ENCODE results near the gene BCAS3.

The BCAS3 gene

DNA sequence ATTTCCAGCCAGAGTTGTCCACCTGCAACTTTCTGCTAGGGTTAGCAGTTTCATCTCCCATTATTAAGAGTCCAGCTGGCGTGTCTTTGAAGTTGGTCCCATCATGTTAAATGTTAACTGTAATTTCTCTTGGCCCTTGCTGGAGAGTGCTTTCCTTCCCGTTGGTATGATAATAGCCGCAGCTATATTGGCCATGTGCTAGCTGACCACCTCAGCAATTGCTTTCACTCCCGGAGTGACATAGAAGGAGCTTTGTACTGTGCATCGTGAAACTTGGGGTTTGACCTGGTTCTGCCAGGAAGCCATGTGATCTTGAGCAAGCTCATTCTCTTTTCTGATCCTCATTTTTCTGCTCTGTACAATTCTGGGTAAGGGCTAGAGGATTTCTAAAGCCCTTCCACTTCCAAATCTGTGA is 641.0 kb downstream of the BCAS3 start:
- no peak for DNase-seq (ENCODE audit: low spot score)

DNA sequence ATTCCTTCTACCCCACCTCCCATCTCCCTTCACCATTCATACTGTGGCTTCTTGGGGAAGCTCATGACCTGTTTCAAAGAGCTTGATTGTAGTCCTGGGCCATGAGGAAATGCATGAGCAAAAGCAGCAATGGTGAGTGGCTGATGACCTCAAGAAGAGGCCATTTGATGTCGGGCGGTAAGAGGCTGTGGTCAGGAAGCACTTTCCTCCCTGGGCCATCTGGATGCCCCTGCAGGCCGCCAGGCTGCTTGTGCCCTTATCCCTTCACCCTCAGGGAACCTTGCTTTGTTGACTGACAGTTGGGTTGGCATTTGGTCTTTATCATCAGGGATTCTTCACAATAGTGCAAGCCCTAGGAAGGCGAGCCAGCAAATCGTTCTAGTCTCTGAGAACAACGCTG is 643.7 kb downstream of the BCAS3 start:
- no peak for DNase-seq (ENCODE audit: low spot score)

DNA sequence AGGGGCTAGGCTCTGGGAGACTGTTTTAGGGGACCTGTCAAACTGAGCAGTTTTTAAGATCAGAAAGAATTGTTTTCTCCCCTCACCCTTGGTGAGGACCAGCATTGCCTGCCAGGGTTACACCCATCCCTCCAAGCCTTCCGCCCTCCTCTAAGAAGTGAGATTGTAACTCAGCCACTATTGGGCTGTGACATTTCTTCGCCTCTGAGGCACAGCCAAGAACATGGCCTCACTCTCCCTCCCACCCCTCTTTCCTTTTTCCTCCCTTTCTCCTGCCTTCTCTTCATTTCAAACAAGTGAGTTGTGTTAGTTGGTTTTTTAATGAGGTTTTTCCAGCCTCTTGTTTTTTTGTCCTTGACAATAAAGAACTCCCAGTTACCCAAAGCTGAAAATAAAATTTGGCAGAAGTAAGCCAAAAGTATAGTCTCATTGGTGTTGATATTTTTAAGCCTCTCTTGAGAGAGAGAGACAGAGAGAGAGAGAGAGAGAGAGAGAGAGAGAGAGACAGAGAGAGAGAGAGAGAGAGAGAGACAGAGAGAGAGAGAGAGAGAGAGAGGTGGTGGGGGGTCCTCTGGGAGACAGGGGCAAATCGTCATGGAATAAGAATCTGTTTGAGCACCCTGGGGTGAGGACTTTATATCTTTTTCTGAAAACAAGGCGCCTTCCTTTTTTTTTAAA is 644.8 kb downstream of the BCAS3 start:
- DNase-seq (ENCODE audit: low spot score): no peak

DNA sequence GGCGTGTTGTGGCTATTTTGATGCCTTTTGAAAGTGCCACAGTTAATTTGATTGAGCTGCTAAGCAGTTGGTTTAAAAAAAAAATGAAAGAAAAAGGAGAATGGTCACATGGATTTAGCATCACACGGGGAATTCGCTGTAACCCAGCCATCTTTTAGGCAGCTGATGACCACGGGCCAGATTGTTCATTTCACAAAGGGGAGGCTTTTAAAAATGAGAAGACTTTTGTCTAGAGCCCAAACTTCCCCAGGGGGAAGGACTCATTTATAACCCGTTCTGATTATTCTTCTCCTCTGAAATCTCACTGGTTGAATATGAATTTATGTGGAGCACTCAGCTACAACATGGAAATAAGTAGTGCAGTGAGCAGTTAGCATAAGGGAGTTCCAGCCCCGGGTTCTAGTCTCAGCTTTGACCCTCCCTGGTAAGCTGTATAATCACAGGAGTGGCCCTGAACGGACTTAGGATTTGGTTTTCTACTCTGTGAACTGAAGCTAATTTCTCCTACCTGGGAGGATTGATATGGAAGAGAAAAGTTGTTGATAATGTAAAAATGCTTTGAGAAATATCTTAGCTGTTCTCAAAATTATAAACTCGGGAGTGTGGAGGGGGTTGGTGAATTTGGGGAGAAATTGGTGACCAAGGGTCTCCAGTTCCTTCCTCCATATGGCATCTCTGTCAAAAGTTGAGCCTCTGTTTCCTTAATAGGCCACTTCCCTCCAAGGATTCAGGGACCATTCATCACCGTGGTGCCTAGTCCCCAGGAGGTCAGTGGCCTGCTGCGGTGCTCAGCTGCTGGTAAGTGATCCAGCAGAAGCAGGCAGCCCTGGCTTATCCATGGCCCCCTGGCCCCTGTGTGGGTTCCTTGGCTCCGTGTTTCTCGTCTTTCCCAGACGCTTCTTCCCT is 645.6 kb downstream of the BCAS3 start:
- DNase-seq (ENCODE audit: low spot score): no peak

DNA sequence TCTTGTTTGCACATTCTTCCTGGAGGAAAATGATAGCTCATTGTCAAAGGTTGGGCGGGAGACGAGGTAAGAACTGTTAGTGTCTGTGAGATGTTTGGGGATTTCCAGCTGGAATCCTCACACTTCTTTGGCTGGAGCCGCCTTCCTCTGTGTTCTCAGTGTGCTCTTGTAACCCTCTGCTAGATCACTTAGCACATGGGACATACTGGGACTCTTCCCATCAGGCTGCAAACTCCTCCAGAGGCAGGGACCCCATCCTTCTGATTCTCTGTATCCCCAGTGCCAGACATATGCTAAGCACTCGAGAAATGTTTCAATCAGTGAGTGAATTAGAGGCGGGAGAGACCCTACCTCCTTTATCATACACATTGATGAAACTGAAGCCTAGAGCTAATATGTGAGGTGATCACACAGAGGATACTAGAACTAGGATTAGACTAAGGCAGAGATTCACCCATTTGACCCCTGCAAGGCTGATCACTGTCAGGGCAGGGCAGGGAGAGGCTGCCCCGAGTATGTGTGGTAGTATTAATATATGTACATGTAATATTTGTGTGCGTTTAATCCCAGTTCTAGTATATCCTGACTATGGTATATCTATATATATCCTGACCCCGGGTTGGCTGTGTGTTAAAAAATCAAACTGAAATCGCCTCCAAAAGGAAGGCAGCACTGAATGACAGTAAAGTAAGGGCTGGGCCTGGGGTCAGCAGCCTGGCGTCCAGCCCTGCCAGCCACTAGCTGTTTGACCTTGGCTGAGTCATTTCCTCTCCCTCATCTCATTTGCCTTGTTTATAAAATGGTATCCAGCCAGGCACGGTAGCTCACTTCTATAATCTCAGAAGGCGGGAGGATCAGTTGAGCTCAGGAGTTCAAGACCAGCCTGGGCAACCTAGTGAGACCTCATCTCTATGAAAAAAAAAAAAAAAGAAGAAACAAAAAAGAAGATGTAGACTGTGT is 646.5 kb downstream of the BCAS3 start:
- no peak for DNase-seq (ENCODE audit: low spot score)

DNA sequence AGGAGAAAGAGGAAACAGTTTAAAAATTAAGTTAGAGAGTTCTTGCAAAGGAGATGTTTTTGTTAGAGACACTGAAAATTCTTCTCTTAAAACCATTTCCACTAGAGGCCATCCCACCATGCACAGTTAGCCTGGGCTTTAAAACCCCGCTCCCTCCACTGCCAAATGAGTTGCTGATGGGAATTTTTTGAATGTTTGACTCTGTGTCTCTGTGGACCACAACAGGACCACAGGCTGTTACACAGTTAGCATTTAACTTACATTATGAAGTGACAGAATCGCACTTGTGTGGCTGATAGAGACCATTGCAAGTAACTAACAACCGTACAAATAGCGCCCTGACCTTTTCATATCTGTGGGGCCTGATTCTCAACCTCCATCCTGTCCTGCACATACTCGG is 647.3 kb downstream of the BCAS3 start:
- no peak for DNase-seq (ENCODE audit: low spot score)

DNA sequence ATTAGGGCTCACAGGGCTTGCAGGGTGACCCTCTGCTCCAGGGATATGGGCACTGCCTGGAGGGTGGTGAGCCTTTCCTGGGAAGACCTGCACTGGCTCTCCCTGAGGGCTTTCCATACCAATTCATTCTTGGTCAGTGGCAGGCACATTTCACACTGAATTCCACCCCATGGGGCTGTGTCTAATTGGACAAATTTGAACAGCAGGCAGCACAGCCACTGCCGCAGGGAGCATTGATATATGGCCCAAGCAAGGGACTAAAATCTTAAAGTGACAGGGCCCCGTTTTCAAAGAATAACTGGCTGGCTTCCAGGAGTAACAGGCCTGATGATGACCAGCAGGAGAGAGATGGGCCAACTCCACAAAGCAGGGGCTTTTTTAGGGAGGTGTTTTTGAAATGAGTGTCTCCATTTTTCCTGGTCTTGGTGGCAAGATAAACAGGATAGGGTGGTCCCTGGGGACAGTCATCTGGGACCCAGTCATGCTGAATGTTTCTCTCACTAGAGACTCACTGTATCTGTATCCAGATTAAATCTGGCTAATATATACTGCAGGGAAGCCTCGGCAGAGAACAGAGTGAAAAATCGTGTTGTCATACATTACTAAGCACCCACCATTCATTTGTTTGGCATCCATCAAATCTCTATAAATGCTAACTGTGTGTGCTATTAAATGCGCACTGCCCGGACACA is 647.9 kb downstream of the BCAS3 start:
- DNase-seq (ENCODE audit: low spot score): no peak

DNA sequence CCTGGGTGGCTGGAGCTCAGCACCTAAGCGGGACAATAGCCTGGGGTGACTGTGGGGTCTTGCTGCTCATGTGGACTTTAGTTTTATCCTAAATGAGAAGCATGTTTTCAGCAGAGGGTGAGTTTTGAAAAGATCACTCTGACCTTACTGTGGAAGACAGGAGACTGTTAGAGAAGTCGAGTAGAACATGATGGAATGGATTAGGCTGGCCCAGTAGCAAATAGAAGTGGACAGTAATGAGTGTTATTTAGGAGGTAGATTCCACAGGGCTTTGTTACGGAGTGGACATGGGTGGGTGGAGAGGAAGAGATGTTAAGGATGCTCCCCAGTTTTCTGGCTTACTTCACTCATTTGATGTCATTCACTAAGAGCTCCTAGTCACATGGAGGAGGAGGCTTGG is 648.7 kb downstream of the BCAS3 start:
- DNase-seq (ENCODE audit: low spot score): no peak

DNA sequence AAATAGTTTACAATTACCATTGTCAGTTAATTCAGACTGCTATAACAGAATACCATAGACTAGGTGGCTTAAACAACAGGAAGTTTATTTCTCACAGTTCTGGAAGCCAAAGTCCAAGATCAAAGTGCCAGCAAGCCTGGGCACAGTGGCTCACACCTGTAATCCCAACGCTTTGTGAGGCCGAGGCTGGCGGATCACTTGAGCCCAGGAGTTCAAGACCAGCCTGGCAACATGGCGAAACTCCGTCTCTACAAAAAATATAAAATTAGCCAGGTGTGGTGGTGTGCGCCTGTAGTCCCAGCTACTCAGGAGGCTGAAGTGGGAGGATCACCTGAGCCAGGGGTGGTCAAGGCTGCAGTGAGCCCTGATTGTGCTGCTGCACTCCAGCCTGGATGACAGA is 650.7 kb downstream of the BCAS3 start:
- no peak for DNase-seq (ENCODE audit: low spot score)

DNA sequence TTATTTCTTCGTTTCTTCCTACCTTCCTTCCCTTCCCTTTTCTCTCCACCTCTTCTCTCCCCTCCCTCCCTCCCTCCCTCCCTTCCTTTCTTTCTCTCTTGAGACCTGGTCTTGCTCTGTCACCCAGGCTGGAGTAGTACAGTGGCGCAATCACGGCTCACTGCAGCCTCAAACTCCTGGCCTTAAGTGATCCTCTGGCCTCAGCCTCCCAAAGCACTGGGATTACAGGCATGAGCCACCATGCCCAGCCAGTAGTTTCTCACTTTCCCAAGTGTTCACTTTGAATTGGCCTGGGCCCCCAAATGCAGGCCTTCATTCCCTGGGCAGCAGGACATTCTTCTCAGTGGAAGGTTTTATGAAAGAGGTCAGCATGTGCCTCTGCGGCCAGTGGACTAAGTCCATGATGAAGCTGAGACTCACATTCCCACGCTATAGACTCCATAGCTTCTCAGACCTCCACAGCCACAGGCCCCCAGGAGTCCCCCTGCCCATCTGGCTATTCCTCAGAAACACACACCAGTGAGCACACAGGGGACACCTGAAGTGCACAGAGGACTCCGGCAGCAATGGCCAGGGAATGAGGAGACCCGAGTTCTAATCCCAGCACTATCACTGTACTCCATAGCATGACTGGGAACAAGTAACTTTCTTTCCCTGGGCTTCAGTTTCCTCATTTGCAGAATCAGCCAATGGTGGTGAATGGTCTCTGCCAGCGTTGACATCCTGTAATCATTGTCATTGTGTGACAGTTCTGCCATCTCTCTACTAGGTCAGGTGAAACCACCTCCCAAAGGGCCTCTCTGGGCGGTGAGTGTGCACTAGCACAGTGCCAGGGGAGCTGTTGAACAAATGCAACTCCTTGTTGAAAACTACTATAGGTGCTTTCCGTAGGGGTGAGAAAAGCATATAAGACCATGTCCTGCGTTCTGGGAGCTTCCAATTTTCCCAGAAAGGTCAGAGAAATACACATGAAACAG is 652.8 kb downstream of the BCAS3 start:
- DNase-seq (ENCODE audit: low spot score): no peak

DNA sequence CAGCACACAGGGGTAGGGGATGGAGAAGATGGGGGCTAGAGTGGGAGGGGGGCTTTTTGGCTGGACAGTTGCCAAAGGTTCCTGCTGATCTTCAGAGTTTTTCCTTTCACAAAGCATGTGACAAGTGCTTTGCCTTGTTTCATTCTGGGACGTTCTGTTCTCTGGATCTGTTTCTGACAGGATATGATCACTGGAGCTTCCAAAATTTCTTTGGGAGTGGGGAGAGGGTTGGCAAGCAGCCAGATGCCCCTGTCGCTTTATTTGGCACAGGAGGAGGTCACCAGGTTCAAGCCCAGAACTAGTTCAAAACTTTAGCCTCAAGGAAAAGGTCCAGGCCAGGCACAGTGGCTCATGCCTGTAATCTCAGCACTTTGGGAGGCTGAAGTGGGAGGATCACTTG is 653.5 kb downstream of the BCAS3 start:
- DNase-seq (ENCODE audit: low spot score): no peak

DNA sequence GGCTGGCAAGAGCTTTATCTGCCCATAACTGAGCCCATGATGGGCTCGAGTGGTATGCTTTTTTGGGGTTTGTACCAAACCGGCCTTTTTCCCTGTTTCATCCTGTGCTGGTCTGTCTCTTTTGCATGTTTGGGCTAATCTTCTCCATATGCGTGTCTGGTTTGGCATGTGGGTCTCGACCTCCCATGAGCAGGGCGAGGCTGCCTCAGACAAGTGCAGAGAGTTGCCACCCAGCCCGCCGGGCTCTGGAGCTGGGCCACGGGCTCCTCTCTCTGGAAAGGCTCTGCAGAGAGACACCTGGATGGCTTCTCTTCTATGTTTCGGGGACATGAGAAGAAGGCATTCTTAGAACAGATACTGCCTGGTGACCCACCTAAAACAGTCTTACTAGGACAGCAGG is 654.2 kb downstream of the BCAS3 start:
- no peak for DNase-seq (ENCODE audit: low spot score)

DNA sequence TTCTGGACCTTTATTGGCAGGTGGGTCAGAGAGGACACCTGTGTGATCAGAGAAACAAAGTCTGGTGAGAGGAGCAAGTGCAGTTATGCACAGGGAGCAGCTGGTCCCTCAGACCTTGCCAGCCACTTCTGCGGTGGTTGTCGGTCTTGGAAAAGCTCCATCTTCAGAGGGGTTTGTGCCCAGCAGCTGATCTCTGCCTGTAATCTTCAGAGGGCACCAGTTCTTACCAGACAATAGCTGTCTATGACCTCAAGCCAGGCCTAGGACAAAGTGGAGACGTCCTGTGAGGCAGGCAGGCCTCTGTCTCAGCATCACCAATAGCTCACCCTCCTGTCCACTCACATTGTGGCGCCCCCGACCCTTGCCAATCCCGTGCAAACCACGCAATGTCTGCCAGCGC is 655.5 kb downstream of the BCAS3 start:
- no peak for DNase-seq (ENCODE audit: low spot score)

DNA sequence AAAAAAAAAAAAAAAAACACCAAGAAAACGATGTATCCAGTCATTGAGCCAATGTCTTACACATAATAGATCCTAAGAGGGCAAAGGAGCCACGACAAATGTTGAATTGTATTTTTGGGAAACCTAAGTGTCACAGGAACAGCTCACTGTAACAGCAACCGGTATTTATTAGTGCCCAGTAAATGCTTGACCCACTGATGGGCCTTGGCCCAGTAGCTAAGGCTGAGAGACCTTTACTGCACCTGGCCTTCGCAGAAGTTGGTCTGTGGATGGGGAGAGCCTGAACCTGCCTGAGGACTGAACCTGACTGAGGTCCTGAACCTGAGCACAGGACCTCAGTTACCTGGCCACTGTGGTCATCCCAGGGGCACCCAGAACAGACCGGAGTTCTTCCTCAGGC is 657.0 kb downstream of the BCAS3 start:
- DNase-seq (ENCODE audit: low spot score): no peak

DNA sequence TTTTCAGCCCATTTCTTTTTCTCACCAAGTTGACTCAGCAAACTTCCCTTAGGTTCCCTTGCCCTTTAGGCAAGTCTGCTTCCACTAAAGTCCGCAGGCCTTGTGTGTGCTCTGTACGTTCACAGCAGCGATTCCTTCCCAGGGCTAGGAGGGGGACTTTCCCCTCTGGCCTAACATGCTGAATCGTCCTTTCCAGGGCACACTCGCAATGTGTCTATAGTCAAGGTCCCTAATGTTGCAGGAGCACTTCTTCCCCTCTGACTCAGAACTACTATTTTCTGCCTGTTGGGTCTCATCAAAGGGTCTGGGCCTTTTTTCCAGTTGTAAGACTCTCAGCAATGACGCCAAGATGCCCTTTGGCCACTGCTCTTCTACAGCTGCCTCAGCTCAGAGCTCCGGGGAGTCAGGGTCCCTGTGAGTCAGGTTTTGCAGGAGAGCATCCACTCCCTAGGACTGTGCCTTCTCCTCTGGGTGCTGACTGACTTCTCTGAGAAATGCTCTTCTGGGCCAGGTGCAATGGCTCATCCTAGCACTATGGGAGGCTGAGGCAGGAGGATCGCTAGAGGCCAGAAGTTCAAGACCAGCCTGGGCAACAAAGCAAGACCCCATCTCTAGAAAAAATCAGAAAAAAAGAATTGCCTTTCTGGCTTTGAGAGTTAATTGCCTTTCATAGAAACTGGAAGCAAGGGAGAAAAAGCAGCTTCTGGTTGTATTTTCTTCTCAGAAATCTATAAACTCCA is 657.6 kb downstream of the BCAS3 start:
- no peak for DNase-seq (ENCODE audit: low spot score)

DNA sequence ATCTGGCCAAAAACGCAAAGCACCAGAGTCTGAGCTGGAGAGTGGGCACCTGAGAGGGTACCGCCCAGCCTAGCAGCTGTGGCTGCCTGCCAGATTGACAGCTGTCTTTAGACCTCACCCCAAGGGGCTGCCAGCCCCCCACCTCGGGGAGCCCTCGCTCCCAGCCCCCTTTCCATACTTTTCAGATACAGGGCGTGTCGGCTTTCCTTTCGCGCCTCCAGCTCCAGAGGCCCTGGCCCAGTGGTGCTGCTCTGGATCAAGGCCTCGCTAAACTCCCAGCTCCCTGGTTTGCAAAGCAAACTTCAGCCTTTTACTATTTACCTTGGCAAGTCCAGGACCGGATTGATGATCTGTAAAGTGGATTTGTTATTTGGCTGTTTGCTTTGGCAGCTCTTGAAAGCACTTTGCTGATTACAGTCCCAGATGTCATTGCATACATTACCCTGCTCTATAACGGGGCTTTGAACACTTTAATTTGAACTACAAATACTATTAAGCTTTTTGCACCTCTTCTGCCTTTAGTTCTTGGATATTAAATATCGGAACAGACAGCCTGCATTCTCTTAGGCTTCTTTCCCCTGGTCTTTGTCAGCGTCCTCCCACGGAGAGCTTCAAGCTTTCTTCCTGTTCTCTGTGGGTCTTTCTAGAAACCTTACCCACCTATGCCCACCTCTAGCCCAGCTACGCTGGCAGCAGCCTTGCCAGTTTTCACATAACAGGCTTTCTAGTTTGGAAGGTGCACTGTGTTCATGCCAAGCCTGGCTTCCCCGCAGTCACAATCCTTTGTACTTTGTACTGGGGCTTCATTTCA is 658.4 kb downstream of the BCAS3 start:
- no peak for DNase-seq (ENCODE audit: low spot score)

DNA sequence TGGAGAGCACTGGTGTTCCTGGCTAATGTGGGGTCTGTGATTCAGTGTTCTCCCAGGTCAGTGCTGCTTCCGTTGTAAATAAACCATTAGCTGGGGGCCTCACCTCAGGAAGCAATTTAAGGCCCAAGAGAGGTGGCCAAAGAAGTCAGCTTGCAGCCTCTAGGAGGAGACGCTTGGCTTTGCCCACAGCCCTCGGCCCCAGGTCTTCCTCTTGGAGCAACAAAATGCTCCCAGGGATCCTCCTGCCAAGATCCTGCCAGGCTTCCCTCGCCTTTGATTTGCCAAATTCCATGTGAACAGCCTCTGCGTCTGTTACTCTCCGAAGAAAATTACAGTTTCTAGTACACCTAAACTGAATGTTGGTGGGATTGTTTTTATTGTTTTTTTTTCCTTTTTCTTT is 659.6 kb downstream of the BCAS3 start:
- DNase-seq (ENCODE audit: low spot score): no peak

DNA sequence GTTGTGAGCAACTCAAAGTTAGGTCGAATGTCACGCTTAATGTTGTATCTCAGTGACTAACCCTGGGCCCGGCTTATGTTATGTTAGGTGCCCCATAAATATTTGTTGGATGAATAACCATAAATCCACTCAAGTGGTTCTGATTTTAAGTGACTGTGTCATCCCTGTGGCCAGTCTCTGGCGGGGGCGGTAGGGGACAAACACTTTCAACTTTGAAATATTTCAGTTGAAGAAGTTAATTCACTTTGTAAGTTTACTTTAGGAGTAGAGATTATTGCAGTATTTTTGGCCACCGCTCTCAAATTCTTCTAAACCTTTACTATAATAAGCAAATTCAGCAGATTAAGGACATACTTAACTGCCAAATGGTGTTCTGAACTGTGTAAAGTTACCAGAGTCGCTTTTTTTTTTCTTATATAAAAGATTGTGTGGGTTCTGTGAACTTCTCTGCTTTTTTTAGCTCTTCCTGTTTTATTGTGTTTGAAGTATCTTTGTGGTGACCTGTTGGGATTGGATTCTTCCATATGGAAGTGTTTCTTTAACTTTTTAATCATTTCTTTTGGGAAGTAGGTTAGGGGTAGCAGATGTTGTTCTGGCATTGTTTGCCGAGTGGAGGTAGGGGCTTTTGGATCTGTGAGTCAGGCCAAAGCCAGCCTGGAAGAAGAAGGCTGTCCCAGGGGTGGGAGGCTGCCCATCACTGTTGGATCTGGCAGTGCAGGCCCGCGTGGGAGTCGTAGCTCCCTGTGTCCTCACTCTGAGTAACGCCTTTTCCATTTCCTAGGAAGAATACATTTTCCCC is 660.5 kb downstream of the BCAS3 start:
- no peak for DNase-seq (ENCODE audit: low spot score)

All from CD4-positive, alpha-beta T cell treated with Interleukin-15 for 4 hours (primary cell).